ENCODE data around the gene MC3R. TPM values are rescaled to one million over a fixed set of nuclear protein-coding genes. Genes with fewer than 3 reads are reported as not detected.

MC3R gene
- total and polyA plus RNA-seq, 3 donors from 2014 or later = not detected

- TF ChIP-seq CTCF (IDR thresholded peaks at IDR 0.05) = no peak
- TF ChIP-seq POLR2A (IDR thresholded peaks at IDR 0.05) = no peak
- Histone ChIP-seq H3K4me3 (no peak overlapping the region), H3K9me3 (no peaks in the 10 kb centered on the region), H3K4me1 (no peaks in the 10 kb centered on the region), H3K36me3 (ENCODE audit: low read depth, missing control alignments) (no peaks in the 10 kb centered on the region), H3K27ac (no peak overlapping the region), H3K27me3 (no peaks in the 10 kb centered on the region)
- intact Hi-C loops (cut with DNase I; ENCODE audit: low total_unique reads) = no loop called here
- DNase-seq = no peak
- 89 to 92% methylated on average over 3 of the region's 3 CpGs for WGBS, 2 donors
These were observed 43.2 kb upstream of the MC3R start for GRCh38 chr20:56205346-56205745.

DNA sequence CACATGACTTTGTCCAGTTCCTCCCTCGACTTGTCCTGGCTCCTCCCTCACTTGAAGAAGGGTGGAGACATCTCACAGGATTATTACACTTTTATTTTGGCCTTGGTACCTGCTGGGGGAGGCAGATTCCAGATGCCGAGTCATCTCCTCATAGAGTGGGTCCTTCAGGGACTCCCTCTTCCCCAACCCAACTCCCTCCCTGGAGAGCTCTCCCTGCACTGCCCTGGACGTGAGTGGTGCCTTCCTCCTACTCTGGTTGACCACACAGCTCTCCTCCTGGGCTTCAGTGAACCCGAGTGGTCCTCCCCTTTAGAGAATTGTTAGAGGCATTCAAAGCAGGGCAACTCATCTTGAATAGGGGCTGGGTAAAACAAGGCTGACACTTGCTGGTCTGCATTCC, 40.9 kb upstream of the MC3R start:
- WGBS, 2 donors = 67 to 92% methylated on average over 2 to 4 of the region's 4 CpGs
- no peak for DNase-seq
- Histone ChIP-seq H3K36me3 (ENCODE audit: low read depth, missing control alignments) (no peaks in the 10 kb centered on the region), H3K4me1 (no peaks in the 10 kb centered on the region), H3K4me3 (no peak overlapping the region), H3K9me3 (no peaks in the 10 kb centered on the region), H3K27me3 (no peaks in the 10 kb centered on the region), H3K27ac (no peak overlapping the region)
- no peak for TF ChIP-seq POLR2A (IDR thresholded peaks at IDR 0.05)
- intact Hi-C loops (cut with DNase I; ENCODE audit: low total_unique reads) = no loop called here

DNA sequence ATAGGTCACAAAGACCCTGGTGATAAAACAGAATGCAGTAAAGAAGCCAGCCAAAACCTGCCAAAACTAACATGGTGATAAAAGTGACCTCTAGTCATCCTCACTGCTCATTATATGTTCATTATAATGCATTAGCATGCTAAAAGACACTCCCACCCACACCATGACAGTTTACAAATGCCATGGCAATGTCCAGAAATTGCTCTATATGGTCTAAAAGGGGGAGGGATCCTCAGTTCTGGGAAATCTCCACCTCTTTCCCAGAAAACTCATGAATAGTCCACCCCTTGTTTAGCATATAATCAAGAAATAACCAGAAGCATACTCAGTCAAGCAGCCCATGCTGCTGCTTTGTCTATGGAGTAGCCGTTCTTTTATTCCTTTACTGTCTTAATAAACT, 40.4 kb upstream of the MC3R start:
- TF ChIP-seq CTCF (IDR thresholded peaks at IDR 0.05) = no peak
- no peak for TF ChIP-seq POLR2A (IDR thresholded peaks at IDR 0.05)
- H3K9me3 ChIP-seq = no peaks in the 10 kb centered on the region
- H3K4me1 ChIP-seq = no peaks in the 10 kb centered on the region
- no peak for DNase-seq
- no peak overlapping the region for H3K4me3 ChIP-seq
- WGBS, 2 donors = 94 to 100% methylated on average over 1 of the region's 1 CpG
- intact Hi-C loops (cut with DNase I; ENCODE audit: low total_unique reads) = no loop called here
- no peaks in the 10 kb centered on the region for H3K36me3 ChIP-seq (ENCODE audit: low read depth, missing control alignments)
- no peaks in the 10 kb centered on the region for H3K27me3 ChIP-seq
- no peak overlapping the region for H3K27ac ChIP-seq

GRCh38 chr20:56211051-56211450, 37.5 kb upstream of the MC3R start:
- Histone ChIP-seq H3K27me3 (no peaks in the 10 kb centered on the region), H3K4me3 (no peak overlapping the region), H3K9me3 (no peaks in the 10 kb centered on the region), H3K27ac (no peak overlapping the region), H3K4me1 (no peaks in the 10 kb centered on the region), H3K36me3 (ENCODE audit: low read depth, missing control alignments) (no peaks in the 10 kb centered on the region)
- no peak for DNase-seq
- intact Hi-C loops (cut with DNase I; ENCODE audit: low total_unique reads) = no loop called here
- 91% methylated on average over 5 of the region's 5 CpGs for WGBS, 2 donors
- TF ChIP-seq POLR2A (IDR thresholded peaks at IDR 0.05) (no peak), CTCF (IDR thresholded peaks at IDR 0.05) (no peak)

DNA sequence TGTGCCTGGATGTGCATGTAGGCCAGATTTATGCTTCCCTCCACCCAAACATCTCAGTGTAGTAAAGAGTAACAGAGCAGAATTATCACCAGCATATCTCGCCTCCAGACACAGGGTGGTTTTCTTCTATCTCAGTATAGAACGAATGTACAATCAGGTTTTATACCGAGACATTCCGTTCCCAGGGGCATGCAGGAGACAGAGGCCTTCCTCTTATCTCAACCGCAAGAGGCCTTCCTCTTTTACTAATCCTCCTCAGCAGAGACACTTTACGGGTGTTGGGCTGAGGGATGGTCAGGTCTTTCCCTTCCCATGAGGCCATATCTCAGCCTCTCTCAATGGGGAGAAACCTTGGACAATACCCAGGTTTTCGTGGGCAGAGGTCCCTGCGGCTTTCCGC, 36.4 kb upstream of the MC3R start:
- no peaks in the 10 kb centered on the region for H3K27me3 ChIP-seq
- H3K4me1 ChIP-seq = no peaks in the 10 kb centered on the region
- H3K4me3 ChIP-seq = no peak overlapping the region
- TF ChIP-seq POLR2A (IDR thresholded peaks at IDR 0.05) (no peak), CTCF (IDR thresholded peaks at IDR 0.05) (no peak)
- WGBS, 2 donors = 37 to 41% methylated on average over 5 to 9 of the region's 9 CpGs
- intact Hi-C loops (cut with DNase I; ENCODE audit: low total_unique reads) = no loop called here
- no peaks in the 10 kb centered on the region for H3K9me3 ChIP-seq
- H3K27ac ChIP-seq = no peak overlapping the region
- H3K36me3 ChIP-seq (ENCODE audit: low read depth, missing control alignments) = no peaks in the 10 kb centered on the region
- no peak for DNase-seq
